ENCODE data around the gene ZCCHC24.

- TF ChIP-seq POLR2AphosphoS5 (IDR thresholded peaks at IDR 0.05) = no peak
- TF ChIP-seq POLR2A (IDR thresholded peaks at IDR 0.05) = no peak
- no peak for TF ChIP-seq CTCF (IDR thresholded peaks at IDR 0.05)
- TF ChIP-seq EP300 (IDR thresholded peaks at IDR 0.05; ENCODE audit: low read depth) = no peak
These were observed 111.9 kb downstream of the ZCCHC24 start for GRCh38 chr10:79333513-79333912.
